Stimulated activated CD8-positive, alpha-beta memory T cell treated with anti-CD3 and anti-CD28 coated beads, Interleukin-7, amount 100 ng/mL, for 1 hour (primary cell): Measurements from ENCODE around the gene PFN1.
A peak's percentile ranks its signal among the peaks of the same experiment; 100 is the strongest.

Source experiments
- DNase-seq, 2 donors: peaks; one replicate each; pipeline ENCODE4 v3.0.0-alpha.2; 2020; ENCODE audit warnings: low read depth in 2 of 2

The PFN1 gene

DNA sequence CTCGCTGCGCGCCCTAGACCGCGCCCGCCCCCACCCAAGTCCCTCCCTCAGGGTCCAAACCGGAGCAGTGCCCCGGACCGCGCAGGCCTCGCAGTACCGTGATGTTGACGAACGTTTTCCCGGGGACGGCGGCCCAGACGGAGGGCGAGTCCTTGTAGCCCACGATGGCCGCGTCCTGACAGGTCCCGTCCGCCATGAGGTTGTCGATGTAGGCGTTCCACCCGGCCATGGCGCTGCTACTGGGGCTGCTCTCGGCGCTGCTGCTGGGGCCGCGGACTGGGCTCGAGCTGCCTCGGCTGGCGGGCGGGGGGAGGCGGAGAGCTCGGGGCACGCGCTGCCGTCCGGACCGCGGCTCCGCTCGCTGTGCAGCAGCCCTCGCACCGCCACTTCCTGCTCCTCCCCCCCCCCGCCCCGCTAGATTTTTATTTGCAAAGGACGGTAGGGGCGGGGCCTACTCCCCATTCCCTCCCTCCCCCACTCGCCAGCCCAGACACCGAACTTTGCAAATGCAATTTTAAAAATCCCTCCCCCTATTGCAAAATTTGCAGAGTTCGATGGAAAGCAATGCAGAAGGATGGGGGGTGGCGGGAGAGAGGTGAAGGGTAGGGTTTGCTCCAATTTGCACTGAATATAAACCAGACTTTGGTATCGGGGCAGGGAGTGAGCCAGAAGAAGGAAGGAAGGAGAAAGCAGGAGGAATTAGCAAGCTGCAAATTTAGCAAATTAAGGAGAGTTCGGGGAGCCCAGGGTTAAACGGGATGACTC is at the start of gene PFN1:
PFN1 (minus strand) TSS at position 365 of the 765 bp plus-strand sequence; CDS start at position 229, 136 bp downstream.
- DNase-seq = peak; percentile 77 to 81

DNA sequence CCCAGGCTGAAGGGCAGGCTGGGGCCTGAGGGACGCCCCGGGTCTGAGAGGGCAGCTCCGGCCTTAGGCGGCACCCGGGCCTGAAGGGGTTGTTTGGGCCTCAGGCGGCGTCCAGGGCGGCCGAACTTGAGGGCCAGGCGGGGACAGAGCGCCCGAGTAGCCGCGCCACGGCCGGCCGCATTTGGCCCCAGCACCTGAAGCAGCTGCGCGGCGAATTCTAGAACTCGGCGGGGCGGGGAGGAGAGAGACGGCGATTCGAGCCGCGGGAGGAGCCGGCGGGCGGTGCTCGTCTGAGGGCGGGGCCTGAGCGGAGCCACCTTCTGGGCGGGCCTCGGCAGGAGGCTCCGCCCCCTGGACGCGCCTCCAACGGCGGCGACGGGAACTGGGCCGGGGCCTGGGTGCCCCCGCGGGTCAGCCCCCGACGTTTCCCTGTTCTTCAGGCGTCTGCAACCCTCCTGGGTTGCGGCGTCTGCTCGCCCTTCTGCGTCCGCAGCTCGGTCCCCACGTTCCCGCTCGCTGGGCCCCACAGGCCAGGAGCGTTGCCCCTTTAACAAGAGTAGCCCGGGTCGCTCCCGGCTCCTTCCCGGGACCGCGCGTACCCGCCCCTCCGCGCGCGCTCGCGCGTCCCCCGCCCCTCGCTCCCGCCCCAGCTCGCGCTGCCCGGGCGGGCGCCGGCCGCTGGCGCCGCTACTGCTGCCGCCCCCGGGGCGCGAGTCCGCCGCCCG is 49.1 kb upstream of the PFN1 start, which contains the start of the genes INCA1 and KIF1C:
INCA1 (minus strand) TSS at position 221 of the 725 bp plus-strand sequence. CDS start 3,085 bp downstream, outside the sequence.
KIF1C (plus strand) TSS at position 649 of the 725 bp plus-strand sequence. CDS start 2,297 bp downstream, outside the sequence.
- DNase-seq = peak; percentile 78 to 81

DNA sequence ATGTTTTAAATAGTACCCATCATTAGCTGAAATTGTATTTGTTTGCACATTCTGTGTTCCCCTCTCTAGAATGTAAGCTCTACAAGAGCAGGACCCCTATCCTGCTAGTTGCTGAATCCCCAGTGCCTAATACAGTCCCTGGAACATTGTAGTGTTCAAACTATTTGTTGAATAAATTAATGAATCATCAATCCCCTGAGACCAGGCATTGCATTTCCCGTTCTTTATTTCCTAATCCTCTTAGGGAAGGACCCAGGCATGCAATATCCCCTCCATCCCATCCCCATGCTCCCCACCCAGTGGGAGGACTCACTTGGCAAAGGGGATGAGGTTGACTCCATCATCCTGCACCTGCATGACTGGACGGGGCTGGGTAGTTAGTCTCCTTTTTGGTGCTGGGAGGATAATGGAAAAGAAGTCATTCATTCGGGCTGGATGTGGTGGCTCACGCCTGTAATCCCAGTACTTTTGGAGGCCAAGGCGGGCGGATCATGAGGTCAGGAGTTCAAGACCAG is 45.8 kb upstream of the PFN1 start:
- DNase-seq = no peak

DNA sequence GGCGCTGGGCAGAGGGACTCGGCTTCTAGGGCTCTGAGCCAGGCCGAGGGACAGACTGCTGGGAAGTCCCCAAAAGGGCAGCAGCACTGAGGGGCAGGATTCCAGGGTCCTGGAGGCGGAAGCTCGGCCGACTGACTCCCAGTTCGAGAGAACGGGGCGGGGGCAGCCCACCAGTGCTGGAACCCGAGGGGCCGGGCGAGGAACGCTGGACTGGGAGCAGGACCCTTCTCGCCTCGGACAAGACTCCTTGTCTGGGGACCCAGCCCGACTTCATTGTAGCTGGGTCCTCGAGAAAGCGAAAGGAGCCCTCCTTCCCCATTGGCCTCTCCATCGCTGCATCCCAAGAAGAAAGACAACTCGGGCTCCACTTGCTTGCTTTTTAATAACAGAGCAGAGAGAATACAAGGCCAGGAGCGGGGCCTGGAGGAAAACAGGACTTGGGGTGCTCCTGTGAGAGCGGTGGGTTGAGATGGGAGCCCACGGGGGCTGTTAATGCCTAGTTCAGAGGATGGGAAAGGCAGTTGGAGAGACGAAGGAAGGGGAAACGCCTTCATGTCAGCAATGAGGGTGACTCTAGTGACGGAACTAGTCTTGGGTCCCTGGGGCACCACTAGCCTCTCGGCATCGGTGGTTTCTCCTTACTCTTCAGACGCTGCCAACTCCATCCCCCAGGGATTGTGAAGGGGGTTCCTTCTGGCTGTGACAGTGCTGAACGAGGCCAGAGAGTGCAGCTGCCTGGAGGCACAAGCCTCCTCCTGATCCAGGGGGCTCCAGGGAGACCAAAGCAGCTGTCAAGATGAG is 39.6 kb upstream of the PFN1 start:
- no peak for DNase-seq

DNA sequence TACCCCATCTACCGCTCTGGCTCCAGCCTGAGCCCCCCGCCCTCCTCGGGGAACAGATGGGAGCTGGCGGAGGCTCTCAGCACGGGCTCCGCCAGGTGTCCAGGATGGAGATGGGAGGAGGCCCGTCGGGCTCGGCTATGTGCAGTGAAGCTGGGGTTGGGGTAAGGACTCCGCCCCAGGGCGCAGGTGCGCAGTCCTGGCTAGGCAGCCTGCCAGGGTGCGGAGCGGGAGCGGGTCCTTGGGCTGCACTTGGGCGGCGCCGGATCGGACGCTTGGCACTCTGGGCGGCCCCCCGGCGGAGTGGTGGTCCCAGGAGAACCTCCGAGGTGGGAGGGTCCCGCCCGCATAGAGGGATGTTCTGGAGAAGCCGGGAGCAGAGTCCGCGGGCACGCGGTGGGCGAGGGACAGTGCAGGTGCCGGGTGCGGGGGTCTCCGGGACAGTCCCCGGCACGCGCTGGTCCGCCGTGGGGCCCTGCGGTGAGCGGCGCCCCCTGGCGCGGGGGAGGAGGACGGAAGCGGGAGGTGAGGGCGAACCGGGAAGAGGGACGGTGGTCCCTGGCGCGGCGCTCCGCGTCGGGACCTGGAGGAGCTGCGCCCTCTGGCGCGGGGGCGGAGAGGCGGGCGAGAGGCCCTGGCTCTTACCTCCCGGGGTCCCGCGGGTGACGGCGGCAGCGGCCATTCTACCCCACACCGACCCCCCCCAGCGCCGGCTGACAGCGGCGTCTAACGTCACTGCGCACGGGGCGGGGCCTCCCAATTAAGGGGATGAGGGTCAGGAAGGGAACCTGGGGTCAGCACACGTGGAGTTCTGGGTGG is 38.8 kb upstream of the PFN1 start, which contains the start of gene CAMTA2:
CAMTA2 (minus strand) TSS at position 725 of the 816 bp plus-strand sequence. CDS start 1,453 bp downstream, outside the sequence.
- peak; percentile 75 to 77 for DNase-seq

DNA sequence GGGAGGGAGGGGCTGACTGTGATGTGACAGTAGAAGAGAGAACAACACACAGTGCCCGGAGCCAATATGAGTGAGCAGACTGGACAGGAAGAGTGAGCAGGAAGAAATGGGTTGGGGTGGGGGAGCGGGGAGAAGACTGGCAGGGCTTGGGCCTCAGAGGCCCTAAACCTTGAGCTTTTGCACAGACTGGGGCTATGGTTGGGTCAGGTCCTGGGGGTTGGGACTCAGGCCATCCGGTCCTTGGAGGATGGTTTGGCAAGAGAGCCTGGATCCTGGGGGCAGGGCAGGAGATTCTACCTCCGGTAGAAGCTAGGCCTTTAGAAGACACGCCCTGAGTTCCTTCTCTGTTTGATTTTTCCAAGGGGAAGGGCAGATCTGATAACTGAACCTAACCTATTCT is 38.1 kb upstream of the PFN1 start:
- DNase-seq = no peak

DNA sequence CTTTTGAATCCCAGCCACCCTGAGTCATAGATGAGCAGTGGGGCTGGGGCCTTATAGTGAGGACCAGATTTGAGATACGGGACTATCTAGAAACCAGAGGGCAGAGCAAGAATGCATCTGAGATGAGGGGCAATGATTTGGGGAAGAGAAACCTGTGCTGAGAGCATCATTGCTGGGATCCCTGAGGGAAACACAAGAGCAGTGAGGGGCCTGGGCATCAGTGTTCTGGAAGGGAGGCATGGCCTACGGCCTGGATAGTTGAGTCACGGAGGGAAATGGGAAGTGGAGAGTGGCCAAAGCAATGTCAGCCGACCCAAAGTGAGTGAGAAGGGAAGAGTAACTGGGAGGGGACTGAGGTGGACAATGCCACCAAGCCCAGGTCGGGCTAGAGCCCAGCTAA is 34.0 kb upstream of the PFN1 start:
- DNase-seq = no peak

DNA sequence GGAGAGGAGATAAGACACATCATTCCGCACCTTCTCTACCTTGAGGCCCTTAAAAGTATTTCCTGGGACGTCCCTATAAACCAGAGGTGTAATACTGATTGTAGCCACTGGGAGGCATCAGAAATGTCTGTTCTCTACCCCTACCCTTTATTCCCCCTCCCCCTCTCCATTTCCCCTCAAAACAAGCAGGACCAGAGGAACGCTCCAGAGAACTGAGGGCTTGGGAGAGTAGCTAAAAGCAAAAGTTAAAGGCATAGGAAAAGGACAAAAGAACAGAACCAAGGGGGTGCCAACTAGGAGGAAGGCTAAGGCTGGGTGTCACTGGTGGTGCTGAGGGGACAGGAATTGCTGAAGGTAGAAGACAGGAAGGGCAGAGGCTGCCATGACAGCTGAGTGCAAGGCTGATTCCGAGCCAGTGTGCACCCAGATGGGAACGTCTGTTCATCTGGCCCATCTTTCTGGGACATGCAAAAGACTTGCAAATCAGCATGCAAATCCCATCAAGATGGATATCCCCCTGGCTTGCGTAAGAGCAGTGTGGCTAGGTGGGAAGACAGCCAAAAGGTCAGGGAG is 32.4 kb upstream of the PFN1 start:
- no peak for DNase-seq

DNA sequence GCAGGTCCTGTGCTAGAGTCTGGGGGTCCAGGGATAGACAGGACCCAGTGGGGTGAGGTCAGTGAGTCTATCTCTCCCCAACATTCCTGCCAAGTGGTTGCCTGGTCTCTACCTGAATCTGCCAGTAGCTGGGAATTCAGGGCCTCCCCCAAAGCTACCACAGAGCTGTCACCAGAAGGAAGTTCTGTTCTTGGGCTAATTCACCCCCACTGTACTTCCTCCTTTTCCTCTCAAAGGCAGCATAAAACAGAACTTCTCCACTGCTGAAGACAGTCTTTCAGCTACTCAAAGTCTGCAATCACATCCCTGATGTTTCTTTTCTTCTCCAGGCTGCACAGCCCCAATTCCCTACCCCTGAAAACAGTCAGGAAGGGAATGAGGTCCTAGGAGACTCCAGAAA is 30.4 kb upstream of the PFN1 start:
- DNase-seq = no peak

DNA sequence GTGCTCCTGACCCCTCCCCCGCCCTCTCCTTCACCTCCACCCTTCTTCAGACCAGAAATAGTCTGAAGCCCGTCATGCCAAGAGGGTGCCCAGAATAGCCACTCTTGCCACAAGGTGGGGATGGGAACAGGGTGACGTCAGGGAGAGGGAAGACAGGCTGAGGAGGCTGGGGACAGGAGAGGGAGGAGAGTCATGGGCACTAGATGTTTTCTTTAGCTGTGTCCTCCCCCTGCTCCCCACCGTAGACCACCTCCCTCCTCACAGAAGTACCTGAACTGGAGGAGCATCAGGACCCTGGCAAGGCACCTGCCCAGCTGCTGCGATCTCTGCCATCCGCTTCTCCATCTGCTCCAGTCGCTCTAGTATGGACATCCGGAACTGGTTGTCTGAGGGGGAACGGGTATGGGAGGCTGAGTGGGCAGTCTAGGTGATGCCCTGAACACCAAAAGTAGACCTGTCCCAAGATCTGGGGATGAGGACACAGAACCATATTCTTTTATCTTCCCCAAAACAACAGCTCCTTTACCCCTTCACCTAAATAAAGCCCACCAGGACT is 25.9 kb upstream of the PFN1 start:
- no peak for DNase-seq

DNA sequence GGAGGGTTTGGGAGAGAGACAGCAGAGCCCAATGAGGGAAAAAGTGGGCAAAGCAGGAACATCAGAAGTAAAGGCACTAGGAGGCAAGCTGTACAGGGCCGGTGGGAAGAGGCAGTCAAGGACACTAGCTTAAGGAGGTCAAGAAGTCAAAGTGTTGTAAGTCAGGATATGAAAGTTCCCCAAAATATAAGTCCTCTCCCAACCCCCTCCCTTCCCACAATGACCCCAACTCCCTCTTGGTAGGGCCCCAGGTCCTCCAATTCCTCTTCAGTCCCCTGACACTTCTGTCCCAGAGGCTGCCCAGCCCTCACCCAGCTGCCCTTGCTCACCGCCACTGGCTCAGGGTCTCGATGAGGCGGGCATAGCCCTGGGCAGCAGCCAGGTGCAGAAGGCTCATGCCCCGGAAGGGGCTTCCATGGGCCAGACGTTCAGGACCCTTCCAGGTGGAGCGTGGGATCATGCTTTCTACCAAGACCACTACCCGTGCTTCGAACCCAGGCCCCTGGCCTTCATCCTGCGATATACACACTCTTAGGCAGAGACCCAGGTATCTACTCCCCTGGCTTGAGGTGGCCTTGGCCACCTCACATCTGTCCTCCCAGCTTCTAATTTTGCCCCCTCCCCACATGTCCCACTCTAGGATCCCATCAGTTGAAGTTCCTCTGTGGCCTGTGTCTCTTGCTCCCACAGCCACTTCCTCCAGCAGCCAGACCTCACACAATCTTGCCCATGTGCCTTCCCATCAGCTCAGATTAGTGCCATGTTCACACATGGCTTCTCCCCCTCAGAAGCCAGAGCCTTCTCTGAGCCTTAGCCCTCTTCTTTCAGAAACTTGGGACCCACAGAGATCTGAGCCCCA is 25.2 kb upstream of the PFN1 start:
- no peak for DNase-seq

DNA sequence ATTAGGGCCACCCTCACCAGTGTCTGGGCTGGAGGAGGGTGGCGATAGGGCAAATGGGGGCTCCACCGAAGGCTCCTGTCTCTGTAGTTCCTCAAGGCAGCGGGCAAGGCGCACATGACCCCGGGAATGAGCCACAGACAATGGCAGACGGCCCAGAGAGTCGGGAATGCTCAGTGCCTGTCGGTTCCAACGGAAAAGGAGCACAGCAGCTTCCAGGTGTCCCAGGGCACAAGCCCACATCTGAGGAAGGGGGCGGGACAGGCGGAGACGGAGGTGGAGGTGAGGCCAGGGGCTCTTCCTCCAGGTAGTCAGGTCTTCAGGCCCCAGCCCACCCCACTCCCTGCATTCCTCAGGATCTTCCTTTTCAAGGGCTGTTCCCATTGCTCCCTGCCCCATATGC is 24.4 kb upstream of the PFN1 start:
- DNase-seq = no peak

DNA sequence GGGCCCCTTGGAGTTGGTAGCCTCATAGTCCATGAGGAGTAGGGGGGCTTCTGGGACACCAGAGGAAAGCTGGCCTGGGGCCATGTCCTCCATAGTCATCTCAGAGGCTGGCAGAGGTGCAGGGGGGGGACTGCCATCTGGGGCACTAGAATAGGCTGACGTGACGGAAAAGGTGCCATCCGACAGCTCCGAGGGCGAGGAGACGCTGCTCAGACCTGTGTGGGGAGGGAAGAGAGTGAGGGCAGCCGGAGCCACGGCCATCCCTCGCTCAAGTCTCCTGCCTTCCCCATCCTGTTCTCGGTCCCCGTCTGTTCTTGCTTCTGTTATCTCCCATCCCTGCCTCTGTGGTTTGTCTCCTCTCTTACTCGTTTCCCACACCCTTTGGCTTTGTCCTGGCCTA is 24.0 kb upstream of the PFN1 start:
- no peak for DNase-seq

DNA sequence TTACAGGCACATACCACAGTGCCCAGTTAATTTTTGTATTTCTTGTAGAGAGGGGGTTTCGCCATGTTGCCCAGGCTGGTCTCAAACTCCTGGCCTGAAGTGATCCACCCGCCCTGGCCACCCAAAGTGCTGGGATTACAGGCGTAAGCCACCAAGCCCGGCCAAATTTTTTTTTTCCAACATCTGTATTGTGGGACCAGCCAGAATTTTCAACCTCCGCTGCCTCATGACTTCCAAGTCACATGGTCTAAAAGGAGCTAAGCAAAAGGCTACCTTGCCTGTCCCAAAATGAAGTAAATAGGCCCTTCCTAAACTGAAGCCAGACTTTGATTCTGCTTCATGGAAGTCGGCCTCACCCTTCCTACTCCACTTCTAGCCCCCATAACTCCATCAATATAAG is 23.5 kb upstream of the PFN1 start:
- DNase-seq = no peak

DNA sequence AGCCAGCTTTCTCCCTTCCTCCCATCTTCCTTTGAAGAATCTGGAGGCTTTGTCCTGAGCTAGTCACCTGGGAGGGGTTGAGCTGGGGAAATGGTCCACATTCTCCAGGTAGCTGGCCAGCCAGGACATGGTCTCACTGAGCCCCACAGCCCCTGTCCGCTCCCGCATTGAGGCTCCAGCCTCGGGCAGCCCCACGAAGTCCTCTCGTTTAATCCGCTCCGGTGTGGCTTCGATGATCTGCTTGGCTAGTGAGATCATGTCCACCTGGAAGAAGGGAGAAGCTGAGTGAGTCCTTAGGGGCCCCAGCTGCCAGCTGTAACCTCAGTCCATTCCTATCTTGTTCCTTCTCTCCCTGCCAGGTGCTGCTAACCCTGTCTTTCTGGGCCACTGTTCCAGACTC is 21.9 kb upstream of the PFN1 start:
- no peak for DNase-seq

DNA sequence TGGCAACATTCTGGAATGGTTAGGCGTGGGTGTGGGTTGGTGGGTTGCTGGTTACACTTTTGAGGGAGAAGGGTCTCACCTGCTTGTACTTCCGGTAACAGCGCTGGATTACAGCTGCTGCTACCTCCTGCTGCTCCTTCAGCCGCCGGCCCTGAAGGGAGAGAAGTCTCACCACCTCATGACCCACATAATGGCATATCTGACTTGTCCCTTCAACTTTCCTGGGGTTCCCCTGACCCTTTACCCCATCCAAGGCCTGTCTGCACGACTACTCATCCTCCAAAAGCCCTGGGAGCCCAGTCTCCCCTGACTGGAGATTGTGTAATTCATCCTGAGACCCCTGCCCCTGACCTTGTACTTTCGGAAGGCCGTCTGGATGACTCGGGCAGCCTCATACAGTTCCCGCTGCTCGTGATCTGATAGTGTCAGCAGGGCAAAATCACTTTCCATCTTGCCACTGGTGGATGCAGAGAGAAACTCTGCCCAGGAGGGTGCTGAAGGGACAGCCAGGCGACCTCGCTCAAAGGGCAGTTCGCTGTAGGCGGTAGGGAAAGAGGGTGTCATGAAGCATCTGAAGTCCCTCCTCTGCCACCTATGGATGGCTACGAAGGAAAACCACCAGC is 21.3 kb upstream of the PFN1 start:
- no peak for DNase-seq

DNA sequence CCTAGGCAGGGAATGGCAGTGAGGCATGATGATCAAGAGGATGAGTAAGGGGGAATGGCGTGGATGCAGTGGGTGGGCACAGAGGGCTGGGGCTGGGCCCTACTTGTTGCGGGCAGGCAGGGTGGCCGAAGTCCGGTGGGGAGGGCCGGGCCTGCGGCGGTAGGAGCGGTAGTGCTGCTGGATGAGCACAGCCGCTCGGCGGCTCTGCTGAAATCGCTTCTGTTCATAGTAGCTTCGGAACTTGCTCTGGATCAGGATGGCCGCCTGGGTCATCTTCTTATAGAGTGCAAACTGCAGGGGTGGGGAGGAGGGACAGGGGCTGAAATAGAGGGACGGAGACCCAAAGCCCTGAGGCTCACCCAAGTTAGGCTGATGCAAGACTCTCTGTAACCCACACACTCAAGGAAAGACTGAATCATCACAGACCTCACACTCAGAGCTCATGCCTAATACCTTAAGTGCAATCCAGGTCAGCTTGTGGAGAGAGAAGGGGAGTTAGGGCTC is 20.8 kb upstream of the PFN1 start:
- DNase-seq = no peak

DNA sequence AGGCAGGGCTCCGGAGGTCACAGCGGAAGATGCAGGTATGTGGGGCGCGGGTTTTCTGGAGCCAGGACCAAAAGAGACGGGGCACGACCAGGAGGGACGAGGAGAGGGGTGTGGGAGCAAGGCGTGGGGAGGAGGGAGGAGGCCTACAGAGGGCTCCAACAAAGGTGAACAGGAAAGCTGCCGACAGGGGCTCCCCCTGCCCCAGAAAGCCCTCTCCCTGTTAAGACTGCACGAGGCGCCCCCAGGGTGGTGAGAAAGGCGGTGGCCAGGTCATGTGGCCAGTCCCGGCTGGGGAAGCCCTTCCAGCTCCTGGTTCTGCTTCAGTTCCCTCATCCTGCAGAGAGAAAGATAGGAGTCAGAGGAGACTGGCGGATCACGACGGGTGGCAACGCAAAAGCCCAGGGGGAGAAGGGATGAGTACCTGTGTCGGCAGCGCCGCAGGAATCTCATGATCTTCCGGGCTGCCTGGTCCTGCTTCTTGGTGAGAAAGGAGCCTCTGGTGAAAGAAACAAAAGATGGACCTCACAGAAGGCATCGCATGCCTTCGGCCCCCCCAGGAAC is 20.2 kb upstream of the PFN1 start:
- no peak for DNase-seq
